LNCAP (cell line): ENCODE measurements around the gene TMPRSS2.

Experiments
- TF ChIP-seq, protein P1 (sequence below): fragments of 450-650 bp; IDR thresholded peaks from 2 replicates; pipeline ENCODE4 v1.5.1; 2017; ENCODE audit warnings: mild to moderate bottlenecking

The TMPRSS2 gene

DNA sequence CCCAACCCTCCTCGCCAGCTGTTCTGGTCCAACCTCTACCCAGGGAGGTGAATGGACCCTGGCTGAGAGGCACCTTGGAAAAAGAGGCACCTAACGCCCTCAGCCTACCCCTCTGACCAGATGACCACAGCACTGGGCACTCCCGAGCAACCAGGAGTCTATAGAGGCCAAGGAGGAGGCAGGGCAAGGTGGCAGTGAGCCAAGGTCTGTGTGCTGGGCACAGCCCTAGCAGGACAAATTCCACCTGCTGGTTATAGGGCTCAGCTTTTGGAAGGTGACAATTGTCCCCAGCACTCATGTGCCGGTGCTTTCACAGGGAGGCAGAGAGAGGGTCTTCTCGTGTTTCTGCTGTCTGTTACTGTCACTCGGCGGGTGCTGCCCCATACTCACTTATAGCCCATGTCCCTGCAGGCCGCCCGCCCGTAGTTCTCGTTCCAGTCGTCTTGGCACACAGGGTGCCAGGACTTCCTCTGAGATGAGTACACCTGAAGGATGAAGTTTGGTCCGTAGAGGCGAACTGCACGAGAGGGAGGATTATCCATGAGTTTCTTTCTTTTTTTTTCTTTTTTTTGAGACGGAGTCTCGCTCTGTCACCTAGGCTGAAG, 27.8 kb downstream of the TMPRSS2 start:
- TF ChIP-seq, protein P1, sequence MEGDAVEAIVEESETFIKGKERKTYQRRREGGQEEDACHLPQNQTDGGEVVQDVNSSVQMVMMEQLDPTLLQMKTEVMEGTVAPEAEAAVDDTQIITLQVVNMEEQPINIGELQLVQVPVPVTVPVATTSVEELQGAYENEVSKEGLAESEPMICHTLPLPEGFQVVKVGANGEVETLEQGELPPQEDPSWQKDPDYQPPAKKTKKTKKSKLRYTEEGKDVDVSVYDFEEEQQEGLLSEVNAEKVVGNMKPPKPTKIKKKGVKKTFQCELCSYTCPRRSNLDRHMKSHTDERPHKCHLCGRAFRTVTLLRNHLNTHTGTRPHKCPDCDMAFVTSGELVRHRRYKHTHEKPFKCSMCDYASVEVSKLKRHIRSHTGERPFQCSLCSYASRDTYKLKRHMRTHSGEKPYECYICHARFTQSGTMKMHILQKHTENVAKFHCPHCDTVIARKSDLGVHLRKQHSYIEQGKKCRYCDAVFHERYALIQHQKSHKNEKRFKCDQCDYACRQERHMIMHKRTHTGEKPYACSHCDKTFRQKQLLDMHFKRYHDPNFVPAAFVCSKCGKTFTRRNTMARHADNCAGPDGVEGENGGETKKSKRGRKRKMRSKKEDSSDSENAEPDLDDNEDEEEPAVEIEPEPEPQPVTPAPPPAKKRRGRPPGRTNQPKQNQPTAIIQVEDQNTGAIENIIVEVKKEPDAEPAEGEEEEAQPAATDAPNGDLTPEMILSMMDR, result no peak

DNA sequence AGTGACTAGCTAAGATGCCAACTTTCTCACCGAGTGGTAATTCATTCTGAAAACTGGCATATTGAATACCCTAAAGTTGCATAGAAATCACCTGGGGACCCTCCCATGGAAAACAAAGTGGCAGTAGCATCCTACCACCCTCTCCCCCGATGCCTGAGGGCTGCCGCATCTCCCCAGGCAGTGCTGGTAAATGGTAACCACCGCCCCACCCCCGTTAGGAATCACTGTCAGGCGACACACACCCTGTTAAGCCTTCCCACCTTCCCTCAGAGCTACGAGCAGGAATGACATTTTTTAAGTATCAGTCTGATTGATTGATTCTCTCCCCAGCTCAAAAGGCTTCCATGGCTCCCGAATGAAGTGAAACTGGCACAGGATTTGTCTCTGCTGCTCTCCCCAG, 28.3 kb downstream of the TMPRSS2 start:
- TF ChIP-seq, protein P1, result no peak

DNA sequence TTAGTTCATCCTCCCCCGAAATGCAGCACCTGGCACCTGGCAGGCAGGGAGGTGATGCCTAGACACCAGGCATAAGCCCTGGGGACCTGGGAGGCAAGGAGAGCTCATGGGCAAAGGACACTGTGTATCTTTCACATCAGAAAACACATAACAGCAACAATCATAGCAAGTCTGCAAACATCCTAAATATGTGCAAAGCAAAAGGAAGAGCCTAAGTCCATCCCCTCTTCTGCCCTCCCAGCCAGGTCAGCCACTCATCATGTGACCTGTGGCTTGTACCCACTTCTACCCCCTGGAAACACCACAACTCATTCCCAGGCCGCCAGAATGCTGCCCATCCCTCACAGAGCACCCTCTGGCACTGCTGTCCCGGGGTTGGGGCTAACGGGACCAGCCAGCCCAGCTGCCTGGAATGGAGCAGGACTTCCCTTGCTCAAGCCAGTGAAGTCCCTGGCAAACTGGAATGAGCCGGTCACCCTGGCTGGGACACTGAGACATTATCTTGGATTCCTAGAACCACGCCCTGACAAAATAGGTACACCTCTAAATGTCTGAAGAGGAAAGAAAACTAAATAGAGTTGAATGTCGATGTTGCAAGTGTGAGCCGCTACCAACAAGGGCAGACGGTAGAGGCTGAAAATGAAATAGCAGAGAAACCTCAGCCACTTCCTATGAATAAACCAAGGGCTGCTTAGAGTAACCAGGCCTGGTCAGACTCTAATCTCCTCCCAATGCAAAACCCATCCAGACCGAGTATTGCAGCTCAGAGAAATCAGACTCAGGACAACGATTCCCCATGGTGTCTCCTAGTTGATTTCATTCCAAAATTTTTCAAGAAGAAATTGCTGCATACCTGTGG, 29.4 kb downstream of the TMPRSS2 start:
- TF ChIP-seq, protein P1, result no peak

DNA sequence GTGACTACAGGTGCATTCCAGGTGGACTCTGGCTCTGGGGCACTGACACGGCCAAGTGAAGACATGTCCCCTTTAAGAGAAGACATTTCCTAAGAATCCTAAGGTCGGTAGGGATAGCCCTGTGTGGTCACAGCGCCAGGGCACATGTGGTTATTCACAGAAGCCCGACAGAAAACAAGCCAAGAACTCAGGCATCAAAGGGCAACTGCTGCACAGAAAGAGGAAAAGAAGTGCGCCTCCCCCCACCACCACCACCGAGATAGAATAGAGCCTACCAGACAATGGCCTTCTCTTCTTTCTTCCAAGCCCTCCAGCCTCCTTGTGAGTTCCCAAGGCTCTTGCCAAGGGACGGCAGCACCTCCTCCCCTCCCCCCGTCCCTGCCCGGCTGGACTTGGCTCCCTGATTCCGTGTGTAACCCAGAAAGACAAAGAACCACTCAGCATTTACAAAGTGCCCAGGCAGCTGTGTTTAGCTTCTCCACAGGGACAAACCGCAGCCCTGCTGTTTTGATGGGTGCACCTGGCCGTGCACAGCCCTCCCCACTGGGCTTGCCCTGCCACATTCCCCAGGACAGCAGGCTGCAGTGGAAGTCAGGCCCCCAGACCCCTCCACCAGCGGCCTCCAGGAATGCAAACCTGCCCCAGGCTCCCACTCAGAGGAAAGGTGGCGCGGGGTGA, 30.2 kb downstream of the TMPRSS2 start:
- TF ChIP-seq, protein P1, result no peak

DNA sequence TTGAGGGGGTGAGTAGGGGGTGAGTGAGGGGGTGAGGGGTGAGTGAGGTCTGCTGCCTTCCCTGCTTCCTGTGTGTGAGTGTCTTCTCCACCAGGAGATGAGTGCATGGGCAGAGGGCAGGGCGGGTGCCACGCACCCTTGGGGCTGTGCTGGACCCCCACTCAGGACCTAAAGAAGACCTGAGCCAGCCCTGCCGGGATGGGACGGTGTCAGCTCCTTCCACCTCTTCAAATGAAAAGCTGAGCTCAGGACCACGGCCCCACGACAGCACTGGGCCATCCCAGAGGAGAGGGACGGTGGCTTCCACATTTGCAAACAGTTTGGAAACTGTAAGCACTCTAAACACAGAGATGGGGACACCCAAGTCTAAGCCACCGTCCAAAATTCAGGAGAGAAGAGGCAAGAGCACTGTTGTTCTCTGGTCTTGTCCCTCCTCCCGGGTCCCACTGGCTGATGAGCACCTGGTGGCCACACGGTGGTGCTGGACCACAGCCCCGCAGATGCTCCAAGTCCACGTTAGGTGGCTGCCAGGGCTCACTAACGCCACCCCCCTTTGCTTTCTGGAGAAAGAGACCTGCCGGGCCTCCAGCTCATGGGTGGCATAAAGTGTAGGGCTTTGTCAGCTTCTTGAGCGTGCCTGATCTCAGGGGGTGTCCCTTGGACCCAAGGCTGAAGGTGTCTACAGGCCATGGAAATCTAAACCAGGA, 32.1 kb downstream of the TMPRSS2 start:
- TF ChIP-seq, protein P1, result no peak

DNA sequence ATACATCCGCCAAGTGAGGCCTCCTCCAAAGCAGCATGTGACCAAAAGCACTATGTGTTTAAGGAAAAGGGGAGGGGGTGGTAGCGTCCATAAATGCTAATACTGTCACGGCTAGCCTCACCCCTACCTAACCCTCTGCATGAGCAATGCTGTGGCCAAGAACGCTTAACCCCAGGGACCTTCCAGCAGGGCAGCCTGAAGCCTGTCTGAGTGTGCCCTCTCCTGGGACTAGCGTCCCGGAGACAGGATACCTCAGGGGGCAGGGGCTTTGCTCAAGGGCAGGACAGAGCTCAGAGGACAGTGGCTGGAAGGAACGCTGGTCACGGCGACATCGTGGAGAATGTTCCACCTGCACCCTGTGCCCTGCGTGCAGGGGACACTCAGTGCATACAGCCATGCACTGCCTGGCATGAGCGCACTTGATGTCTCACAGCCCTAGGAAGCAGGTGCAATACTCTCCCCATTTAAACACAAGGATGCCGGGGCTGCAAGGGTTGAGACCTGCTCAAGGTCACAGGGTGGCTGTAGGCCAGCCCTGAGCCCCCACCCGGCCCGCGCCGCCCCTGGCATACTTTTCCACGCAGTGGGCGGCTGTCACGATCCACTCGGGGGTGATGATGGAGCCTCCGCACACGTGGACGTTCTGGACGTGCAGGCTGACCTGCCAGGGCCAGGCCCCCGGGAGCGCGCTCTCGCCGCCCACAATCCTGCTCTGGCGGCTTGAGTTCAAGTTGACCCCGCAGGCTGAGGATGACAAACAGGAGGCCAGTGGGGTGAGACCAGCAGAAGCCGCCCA, 35.0 kb downstream of the TMPRSS2 start:
- TF ChIP-seq, protein P1, result no peak
